ENCODE results near the gene TOP3A.

Gene TOP3A

DNA sequence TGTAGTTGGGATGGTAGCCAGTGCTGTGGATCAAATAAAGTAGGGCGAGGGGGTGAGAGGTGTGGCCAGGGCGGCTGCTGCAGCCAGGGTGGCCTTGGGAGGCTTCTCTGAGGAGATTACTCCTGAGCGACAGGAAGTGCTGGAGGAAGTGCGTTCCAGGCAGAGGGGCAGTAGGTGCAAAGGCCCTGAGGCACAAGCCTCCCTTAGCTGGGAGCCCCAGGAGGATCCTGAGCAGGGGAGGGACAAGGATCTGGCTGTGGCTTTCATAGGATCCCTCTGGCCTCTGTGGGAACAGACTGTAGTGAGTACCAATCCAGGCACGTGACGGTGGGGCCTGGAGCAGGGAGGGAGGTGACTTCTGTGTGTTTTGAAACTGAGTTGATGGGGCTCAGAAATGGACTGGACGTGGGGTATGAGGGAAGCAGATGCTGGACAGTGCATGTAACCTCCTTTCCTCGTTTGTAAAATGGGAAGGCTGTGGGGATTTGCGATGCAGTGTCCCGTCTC is 86.6 kb downstream of the TOP3A start:
- no peak for DNase-seq

DNA sequence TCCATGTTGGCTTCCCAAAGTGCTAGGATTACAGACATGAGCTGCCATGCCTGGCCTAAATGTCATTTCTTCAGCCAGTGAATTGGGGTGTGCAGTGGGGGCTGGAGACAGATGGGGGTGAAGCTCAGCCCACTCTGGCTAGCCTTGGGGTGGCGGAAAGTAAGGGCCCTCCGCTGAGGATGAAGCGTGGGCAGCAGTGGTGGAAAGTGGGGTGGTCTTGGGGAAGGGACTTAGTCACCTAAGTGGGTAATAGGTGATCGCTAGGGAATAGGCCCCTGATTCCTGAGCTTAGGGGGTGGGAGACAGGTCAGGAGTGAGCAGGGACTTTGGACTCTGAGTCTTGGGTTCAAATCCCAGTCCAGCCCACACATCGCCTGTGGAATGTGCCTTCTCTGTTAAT is 87.2 kb downstream of the TOP3A start:
- DNase-seq = no peak

DNA sequence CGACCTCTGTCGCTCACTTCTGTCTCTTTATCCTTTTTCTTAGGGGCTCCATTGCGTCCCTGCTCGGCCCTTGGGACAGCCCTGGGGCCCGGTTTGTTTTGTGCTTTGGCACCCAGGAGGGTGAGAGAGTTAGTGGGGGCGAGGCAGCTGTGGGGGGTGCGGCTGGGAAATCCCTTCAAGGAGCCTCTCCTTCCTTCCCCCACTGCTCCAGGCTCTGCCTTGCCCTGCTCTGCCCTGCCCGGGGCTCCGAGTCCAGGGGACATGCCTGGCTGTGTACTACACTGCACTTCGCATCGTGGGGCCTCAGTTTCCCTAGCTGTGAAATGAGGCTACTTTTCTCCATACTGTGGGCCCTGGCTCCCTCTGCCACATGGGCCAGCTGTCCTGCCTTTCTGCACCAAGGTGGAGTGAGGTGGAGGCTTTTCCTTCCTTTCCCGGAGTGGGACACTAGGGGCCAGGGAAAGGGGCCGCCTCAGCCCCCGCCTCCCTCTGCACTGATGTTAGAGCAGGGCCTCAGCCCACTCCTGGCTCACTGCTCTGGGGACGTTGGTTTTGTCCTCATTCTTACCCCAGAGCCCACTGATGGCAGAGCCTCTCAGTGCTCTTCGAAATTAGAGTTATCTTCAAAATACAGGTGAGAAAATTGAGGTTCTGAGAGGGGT is 88.4 kb downstream of the TOP3A start:
- no peak for DNase-seq

DNA sequence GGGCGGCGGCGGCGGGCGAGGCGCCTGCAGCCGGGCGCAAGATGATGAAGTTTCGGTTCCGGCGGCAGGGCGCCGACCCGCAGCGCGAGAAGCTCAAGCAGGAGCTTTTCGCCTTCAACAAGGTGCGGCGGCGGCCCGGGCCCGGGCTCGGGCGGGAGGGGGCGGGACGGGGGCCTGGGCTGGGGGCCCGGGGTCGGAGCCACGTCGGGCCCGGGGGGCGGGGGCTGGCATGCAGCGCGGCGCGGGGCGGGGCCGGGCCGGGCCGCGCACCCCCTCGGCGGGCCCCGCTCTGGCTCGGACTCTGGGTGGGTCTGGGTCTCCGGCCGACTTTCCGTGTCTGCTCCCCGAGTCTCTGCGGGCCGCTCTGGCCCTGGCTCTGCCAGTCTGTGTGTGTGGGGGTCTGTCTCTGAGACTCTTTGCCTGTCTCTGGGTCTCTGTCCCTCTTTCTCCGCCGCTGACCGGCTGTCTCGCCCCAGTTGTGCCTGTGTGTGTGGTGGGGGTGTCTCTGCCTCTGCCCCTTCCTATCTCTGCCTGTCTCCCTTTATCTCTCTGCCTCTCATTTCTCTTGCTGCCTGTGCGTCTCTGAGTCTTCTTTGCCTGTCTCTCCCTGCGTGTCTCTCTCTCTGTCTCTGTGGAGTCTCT is 89.0 kb downstream of the TOP3A start:
- DNase-seq = peak; percentile 12

DNA sequence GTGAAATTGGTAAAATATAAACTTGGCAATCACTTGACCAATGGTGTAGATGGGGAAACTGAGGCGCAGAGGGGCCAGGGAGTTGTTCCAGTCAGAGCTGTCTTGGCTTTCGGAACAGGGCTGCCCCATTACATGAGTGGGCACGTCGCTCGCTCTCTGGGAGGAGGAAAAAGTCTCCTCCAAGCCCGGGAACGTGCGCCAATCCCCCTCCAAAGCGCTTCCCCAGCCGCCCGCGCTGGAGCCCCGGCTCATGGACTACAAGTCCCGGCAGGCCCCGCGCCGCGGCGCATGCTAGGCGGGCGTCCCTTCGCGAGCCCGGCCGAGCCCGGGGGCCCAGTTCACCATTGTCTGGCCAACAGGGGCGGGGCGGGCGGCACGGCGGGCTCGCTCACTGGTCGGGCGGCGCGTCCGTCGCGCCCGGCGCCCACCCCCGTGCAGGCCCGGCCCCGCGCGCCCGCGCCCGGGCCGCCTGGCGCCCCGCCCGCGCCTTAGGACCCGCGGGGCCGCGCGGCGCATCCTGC is 89.6 kb downstream of the TOP3A start, which contains the start of gene LLGL1:
Gene LLGL1, plus strand, starts transcription at position 515 of the 521 bp plus-strand sequence. CDS start 48 bp downstream, outside the sequence.
- DNase-seq = peak; percentile 98

DNA sequence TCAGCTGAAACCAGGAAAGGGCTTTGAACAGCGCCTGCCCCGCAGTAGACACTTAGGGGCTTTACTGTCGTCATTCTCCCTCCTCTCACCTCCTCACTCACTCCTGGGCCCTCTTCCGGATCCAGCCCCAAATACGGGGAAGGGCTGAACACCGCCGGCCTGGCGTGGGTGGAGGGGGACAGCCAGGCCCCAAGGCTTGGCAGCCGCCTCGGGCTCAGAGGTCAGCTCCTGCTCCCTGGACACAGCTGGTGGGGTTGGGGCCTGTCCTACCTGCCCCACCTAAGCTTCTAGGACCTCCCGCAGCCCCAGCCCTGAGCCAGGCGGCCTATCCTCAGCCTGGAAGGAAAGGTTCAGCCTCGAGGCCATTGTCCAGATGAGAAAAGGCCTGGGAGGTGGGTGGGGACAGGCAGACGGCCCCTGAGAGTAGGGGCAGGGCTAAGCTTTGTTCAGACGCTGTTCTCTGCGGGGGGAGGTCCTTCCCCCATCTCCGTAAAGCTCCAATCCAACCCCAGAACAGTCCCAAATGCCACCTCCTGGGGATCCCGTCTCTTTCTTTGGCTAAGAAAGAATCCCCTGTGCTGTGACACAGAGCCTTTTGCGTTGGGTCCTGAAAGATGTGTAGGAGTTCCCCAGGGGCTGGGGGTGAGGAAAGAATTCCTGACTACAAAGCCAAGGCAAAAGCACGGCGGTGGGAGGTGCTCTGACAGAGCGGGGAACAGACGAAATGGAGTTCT is 90.2 kb downstream of the TOP3A start:
- no peak for DNase-seq

DNA sequence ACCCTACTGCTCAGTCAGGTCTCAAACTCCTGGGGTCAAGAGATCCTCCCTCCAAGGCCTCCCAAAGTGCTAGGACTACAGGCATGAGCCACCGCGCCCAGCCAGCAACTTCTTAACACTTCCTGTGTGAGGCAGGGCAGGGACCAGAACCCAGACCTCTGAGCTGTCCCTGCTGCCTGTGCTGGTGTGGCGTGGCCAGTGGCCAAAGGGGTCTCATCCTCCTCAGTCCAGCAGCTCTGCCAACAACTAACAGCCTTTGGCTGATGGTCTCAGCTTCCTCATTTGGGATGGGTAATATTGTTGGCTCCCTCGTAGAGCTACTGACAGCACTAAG is 90.8 kb downstream of the TOP3A start:
- no peak for DNase-seq

Data from activated CD4-positive, alpha-beta T cell treated with anti-CD3 and anti-CD28 coated beads, Interleukin-2, Interleukin-6, amounts not matched to agents 100 ng/mL and 50 ng/mL, durations not matched to agents 16 hours and 8 hours (primary cell).